ENCODE data around the gene LMNTD1.
"Not testable (repeated sequence)": the region's sequence is repeated elsewhere in the genome, so short reads cannot be mapped to it uniquely, and the experiment has no call there.

Gene LMNTD1, protein sequence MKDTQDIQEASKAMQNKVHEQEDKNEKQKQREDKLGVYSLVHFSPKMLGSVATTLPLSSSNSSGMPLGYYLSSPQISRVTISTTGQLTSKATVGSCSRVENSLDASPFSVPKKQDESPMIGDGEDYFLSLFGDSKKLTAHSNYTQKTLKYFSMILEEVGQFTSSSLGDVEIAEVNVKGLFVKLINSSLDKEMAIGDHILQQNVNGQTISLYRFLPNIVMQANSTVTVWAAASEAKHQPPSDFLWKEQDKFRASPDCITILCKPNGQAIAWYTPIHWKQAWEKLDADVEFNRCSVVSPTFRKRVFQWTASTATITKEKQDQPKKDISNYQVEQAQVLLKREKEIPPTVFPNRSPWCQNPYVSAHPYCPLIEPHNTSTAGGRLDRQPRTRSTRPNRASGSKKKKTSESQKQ

DNA sequence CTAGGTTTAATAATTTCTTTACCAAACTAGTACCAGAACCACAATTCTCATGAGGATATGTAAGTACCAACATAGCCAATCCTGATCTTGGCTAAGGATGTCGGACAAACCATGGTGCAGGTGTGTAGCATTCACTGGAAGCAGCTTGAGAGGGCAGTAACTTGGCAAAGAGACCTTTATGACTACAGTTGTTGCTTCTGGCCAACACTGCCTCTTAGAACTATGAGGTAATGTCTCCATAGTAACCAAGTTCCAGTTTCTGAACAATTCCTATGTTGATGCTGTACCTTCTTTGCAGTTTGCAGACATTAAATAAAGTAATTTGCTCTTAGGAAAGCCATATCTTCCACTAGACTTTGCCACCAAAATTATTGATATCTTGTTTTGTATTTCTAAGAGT lies at the start of gene LMNTD1:
TSS of gene LMNTD1 (minus strand) at position 186 of the 400 bp plus-strand sequence. CDS start 324 bp downstream, outside the sequence.
- CTCF ChIA-PET = no interaction called here

DNA sequence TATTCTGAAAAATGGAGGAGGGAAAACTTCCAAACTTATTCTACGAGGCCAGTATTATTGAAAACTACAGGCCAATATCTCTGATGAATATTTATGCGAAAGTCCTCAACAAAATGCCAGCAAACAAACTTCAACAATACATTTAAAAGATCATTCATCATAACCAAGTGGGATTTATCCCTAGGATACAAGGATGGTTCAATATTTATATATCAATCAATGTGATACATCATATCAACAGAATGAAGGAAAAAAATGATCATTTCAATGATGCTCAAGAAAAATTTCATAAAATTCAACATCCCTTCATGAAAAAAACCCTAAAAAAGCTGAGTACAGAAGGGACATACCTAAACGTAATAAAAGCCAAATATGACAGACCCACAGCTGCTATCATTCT lies 45.9 kb upstream of the LMNTD1 start:
- CTCF ChIA-PET = no interaction called here
- Mint-ChIP-seq H3K36me3 (peaks cover 15% of the 10 kb centered on the region), H3K27ac (no peak overlapping the region), H3K27me3 (no peaks in the 10 kb centered on the region), H3K4me3 (no peak overlapping the region), H3K4me1 (peaks cover 24% of the 10 kb centered on the region), H3K9me3 (peaks cover 13% of the 10 kb centered on the region)
- no peak for DNase-seq

More for the DNA sequence above, at the start of gene LMNTD1:
- Mint-ChIP-seq H3K27me3 (no peaks in the 10 kb centered on the region), H3K4me1 (no peaks in the 10 kb centered on the region), H3K4me3 (no peak within 1 kb of the TSS), H3K36me3 (no peaks in the 10 kb centered on the region), H3K27ac (no peak within 1 kb of the TSS), H3K9me3 (no peaks in the 10 kb centered on the region)
- no peak for DNase-seq

DNA sequence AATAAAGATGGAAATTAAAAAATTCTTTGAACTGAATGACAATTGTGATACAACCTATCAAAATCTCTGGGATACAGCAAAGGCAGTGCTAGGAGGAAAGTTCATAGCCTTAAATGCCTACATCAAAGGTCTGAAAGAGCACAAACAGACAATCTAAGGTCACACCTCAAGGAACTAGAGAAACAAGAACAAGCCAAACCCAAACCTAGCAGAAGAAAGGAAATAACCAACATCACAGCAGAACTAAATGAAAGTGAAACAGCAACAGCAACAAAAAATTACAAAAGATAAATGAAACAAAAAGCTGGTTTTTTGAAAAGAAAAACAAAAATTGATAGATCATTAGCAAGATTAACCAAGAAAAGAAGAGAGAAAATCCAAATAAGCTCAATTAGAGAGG lies 42.4 kb upstream of the LMNTD1 start:
- Mint-ChIP-seq H3K9me3 (peaks cover 27% of the 10 kb centered on the region), H3K4me1 (peaks cover 27% of the 10 kb centered on the region), H3K27ac (peak overlapping the region; percentile 84), H3K4me3 (peak overlapping the region; percentile 29), H3K36me3 (peaks cover 19% of the 10 kb centered on the region)
- CTCF ChIA-PET, H3K27me3 Mint-ChIP-seq, DNase-seq: not testable (repeated sequence)

- H3K4me3 Mint-ChIP-seq = no peak overlapping the region
- peaks cover 19% of the 10 kb centered on the region for H3K36me3 Mint-ChIP-seq
- no peaks in the 10 kb centered on the region for H3K27me3 Mint-ChIP-seq
- peaks cover 27% of the 10 kb centered on the region for H3K9me3 Mint-ChIP-seq
- CTCF ChIA-PET = interaction anchor here (0.7 kb wide), 1 partner anchor 181 kb away, joined by 3 read pairs; no protein-coding TSS in a partner anchor
- no peak overlapping the region for H3K27ac Mint-ChIP-seq
- no peak for DNase-seq
- peaks cover 37% of the 10 kb centered on the region for H3K4me1 Mint-ChIP-seq
Measured at GRCh38 chr12:25594376-25594775, 41.3 kb upstream of the LMNTD1 start.

DNA sequence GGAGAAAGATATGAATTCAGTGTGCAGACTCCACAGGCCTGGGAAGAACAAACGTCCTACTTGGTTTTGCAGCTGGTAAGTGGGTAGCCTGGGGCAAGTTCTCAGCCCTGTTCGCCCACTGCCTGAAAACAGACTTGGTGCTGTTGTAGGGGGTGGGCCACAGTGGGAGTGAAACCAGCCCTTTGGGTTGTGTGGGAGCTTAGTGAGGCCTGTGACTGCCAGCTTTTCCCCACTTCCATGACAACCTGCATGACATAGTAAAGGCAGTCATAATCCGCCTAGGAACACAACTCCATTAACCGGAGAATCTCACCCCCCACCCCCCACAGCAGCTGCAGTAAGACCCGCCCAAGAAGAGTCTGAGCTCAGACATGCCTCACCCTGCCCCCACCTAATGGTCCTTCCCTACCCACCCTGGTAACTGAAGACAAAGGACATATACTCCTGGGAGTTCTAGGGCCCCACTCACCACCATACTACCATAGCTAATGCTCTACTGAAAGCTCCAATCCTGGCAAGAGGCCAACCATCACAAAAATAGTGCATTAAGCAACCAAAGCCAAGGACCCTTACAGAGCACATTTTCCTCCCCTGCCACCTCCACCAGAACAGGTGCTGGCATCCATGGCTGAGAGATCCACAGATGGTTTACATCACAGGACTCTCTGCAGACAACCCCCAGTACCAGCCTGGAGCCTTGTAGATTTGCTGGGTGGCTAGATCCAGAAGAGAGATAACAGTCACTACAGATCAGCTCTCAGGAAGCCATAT lies 39.8 kb upstream of the LMNTD1 start:
- Mint-ChIP-seq H3K27me3 (no peaks in the 10 kb centered on the region), H3K9me3 (peaks cover 23% of the 10 kb centered on the region), H3K36me3 (peaks cover 16% of the 10 kb centered on the region), H3K4me3 (no peak overlapping the region), H3K4me1 (peaks cover 40% of the 10 kb centered on the region), H3K27ac (no peak overlapping the region)
- DNase-seq = no peak
- CTCF ChIA-PET = interaction anchor here (1.8 kb wide), 1 partner anchor 157 kb away, joined by 4 read pairs; no protein-coding TSS in a partner anchor

- CTCF ChIA-PET = interaction anchor here (1.8 kb wide), 1 partner anchor 155 kb away, joined by 4 read pairs; no protein-coding TSS in a partner anchor
- H3K4me3 Mint-ChIP-seq = no peak overlapping the region
- no peak for DNase-seq
- peaks cover 27% of the 10 kb centered on the region for H3K9me3 Mint-ChIP-seq
- H3K27ac Mint-ChIP-seq = no peak overlapping the region
- peaks cover 35% of the 10 kb centered on the region for H3K4me1 Mint-ChIP-seq
- peaks cover 13% of the 10 kb centered on the region for H3K36me3 Mint-ChIP-seq
- no peaks in the 10 kb centered on the region for H3K27me3 Mint-ChIP-seq
Measured at GRCh38 chr12:25591144-25591543, 38.1 kb upstream of the LMNTD1 start.

DNA sequence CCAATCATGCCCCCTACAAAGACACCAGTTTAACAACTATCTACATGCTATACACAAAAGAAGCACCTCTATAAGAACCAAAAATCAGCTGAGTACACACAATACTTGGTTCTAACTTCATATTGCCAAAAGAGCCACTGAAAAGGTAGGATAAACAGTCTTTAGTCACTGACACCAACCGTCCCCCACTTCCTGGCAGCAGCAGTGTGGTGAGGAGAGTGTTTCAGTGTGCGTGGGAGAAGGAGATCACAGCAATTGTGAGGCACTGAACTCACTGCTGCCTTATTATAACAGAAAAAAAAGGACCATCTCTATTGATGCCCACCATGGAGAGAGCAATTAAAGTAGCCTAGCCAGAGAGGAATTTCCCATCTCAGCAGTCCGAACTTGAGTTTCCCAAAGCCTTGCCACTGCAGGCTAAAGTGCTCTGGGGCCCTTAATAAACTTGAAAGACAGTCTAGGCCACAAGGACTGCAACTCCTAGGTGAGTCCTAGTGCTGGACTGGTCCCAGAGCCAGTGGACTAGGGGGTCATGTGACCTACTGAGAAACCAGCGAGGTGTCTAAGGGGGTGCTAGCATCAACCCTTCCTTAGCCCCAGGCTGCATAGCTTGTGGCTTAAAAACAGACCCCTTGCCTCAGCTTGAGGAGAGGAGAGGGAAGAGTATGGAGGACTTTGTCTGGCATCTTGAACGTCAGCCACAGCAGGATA lies 37.1 kb upstream of the LMNTD1 start:
- DNase-seq = peak; percentile 68
- H3K27me3 Mint-ChIP-seq = no peaks in the 10 kb centered on the region
- peaks cover 25% of the 10 kb centered on the region for H3K4me1 Mint-ChIP-seq
- peaks cover 6% of the 10 kb centered on the region for H3K36me3 Mint-ChIP-seq
- no peak overlapping the region for H3K4me3 Mint-ChIP-seq
- H3K9me3 Mint-ChIP-seq = peaks cover 24% of the 10 kb centered on the region
- CTCF ChIA-PET = no interaction called here
- peak overlapping the region; percentile 73 for H3K27ac Mint-ChIP-seq

DNA sequence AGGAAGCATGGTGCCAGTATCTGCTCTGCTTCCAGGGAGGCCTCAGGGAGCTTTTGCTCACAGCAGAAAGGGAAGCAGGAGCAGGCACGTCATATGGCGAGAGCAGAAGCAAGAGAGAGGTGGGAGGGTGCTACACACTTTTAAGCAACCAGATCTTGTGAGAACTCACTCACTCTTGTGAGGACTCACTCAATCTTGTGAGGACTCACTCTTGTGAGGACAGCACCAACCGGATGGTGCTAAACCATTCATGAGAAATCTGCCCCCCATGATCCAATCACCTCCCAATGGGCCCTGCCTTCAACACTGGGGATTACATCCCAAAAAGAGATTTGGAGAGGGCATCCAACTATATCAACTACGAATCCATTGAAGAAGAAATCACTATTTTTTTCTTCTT lies 34.3 kb upstream of the LMNTD1 start:
- H3K4me1 Mint-ChIP-seq = peaks cover 15% of the 10 kb centered on the region

DNA sequence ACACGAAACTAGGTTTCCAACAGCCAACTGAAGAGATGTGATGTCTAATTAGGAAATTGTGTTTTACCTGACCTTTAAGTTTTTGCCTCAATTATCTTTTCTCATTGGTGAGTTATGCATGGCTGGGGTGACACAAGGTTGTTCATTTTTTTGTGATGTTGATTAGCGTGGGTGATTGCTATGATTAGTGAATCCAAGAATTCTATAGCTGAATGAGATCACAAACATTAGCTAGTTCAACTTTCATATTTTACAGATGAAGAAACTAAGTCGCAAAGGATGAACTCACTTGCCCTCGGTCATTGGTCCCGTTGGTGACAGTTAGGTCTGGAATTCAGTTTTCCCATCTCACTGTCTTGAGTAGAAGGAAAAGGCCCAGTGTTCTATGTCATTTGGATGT lies 32.6 kb upstream of the LMNTD1 start:
- DNase-seq = no peak
- H3K4me3 Mint-ChIP-seq = no peak overlapping the region
- CTCF ChIA-PET = no interaction called here
- peaks cover 2% of the 10 kb centered on the region for H3K36me3 Mint-ChIP-seq
- peaks cover 9% of the 10 kb centered on the region for H3K9me3 Mint-ChIP-seq
- no peaks in the 10 kb centered on the region for H3K27me3 Mint-ChIP-seq
- H3K27ac Mint-ChIP-seq = no peak overlapping the region
- peaks cover 14% of the 10 kb centered on the region for H3K4me1 Mint-ChIP-seq

More for the DNA sequence above, 34.3 kb upstream of the LMNTD1 start:
- Mint-ChIP-seq H3K27me3 (no peaks in the 10 kb centered on the region), H3K4me3 (no peak overlapping the region), H3K9me3 (peaks cover 15% of the 10 kb centered on the region), H3K36me3 (peaks cover 6% of the 10 kb centered on the region), H3K27ac (no peak overlapping the region)
- no peak for DNase-seq
- CTCF ChIA-PET = no interaction called here

- Mint-ChIP-seq H3K27me3 (no peaks in the 10 kb centered on the region), H3K9me3 (peaks cover 9% of the 10 kb centered on the region), H3K36me3 (peaks cover 2% of the 10 kb centered on the region), H3K27ac (no peak overlapping the region), H3K4me1 (peaks cover 8% of the 10 kb centered on the region), H3K4me3 (no peak overlapping the region)
- DNase-seq = no peak
- CTCF ChIA-PET = no interaction called here
Measured at GRCh38 chr12:25585021-25585523, 32.0 kb upstream of the LMNTD1 start.

GRCh38 chr12:25584596-25584995 lies 31.5 kb upstream of the LMNTD1 start:
- no peak overlapping the region for H3K27ac Mint-ChIP-seq
- H3K27me3 Mint-ChIP-seq = no peaks in the 10 kb centered on the region
- CTCF ChIA-PET = no interaction called here

GRCh38 chr12:25583545-25583944 lies 30.5 kb upstream of the LMNTD1 start:
- H3K4me3 Mint-ChIP-seq = no peak overlapping the region
- H3K27me3 Mint-ChIP-seq = no peaks in the 10 kb centered on the region
- CTCF ChIA-PET = no interaction called here
- H3K36me3 Mint-ChIP-seq = peaks cover 2% of the 10 kb centered on the region
- DNase-seq = no peak
- H3K4me1 Mint-ChIP-seq = no peaks in the 10 kb centered on the region
- H3K9me3 Mint-ChIP-seq = peaks cover 9% of the 10 kb centered on the region
- H3K27ac Mint-ChIP-seq = no peak overlapping the region

More at GRCh38 chr12:25584596-25584995, 31.5 kb upstream of the LMNTD1 start:
- H3K36me3 Mint-ChIP-seq = peaks cover 2% of the 10 kb centered on the region
- H3K4me1 Mint-ChIP-seq = peaks cover 3% of the 10 kb centered on the region
- H3K9me3 Mint-ChIP-seq = peaks cover 9% of the 10 kb centered on the region
- DNase-seq = no peak
- no peak overlapping the region for H3K4me3 Mint-ChIP-seq

- CTCF ChIA-PET = no interaction called here
- no peak overlapping the region for H3K27ac Mint-ChIP-seq
- H3K4me1 Mint-ChIP-seq = no peaks in the 10 kb centered on the region
- no peaks in the 10 kb centered on the region for H3K9me3 Mint-ChIP-seq
- no peaks in the 10 kb centered on the region for H3K36me3 Mint-ChIP-seq
- no peaks in the 10 kb centered on the region for H3K27me3 Mint-ChIP-seq
- no peak for DNase-seq
- no peak overlapping the region for H3K4me3 Mint-ChIP-seq
Measured at GRCh38 chr12:25581067-25581466, 28.0 kb upstream of the LMNTD1 start.
